Liver (tissue), 9 donors: ENCODE measurements around the gene POC1A. TPM values are rescaled to one million over a fixed set of nuclear protein-coding genes. Genes with fewer than 3 reads are reported as not detected.

ENCODE experiments used
- DNase-seq: peaks from one replicate; pipeline ENCODE4 v3.0.0-alpha.2; 2017; ENCODE audit warnings: low spot score
- H3K27ac ChIP-seq, 2 donors: one replicate each; pipeline ENCODE4 v1.7.0; 2013; ENCODE audit warnings: inconsistent platforms in 2 of 2, low read length in 2 of 2, control low read depth in 1 of 2, low read depth in 1 of 2, mild to moderate bottlenecking in 1 of 2
- H3K27me3 ChIP-seq, 4 donors: one replicate each; pipeline versions ENCODE4 v1.6.1 to v1.7.0; 2013; ENCODE audit warnings: low read length in 3 of 4, inconsistent platforms in 1 of 4, mild to moderate bottlenecking in 1 of 4, moderate library complexity in 1 of 4; ENCODE audit not compliant: control insufficient read depth in 4 of 4, insufficient read depth in 4 of 4
- H3K36me3 ChIP-seq, 4 donors: one replicate each; pipeline versions ENCODE4 v1.6.1 to v1.7.0; 2013; ENCODE audit warnings: low read length in 3 of 4, mild to moderate bottlenecking in 3 of 4, low read depth in 1 of 4, moderate library complexity in 1 of 4; ENCODE audit not compliant: control insufficient read depth in 4 of 4, insufficient read depth in 3 of 4
- H3K4me1 ChIP-seq, 4 donors: one replicate each; pipeline versions ENCODE4 v1.6.1 to v1.7.0; 2013; ENCODE audit warnings: low read length in 3 of 4, mild to moderate bottlenecking in 3 of 4, moderate library complexity in 1 of 4; ENCODE audit not compliant: control insufficient read depth in 4 of 4, insufficient read depth in 4 of 4
- H3K4me3 ChIP-seq, 3 donors: one replicate each; pipeline versions ENCODE4 v1.6.1 to v1.7.0; 2013; ENCODE audit warnings: low read length in 3 of 3, control low read depth in 1 of 3, low read depth in 1 of 3, mild to moderate bottlenecking in 1 of 3
- H3K9ac ChIP-seq, 2 donors: one replicate each; pipeline ENCODE4 v1.7.0; 2013; ENCODE audit warnings: low read length in 2 of 2, mild to moderate bottlenecking in 2 of 2, moderate library complexity in 2 of 2, control low read depth in 1 of 2, low read depth in 1 of 2
- H3K9me3 ChIP-seq, 4 donors: one replicate each; pipeline versions ENCODE4 v1.6.1 to v1.7.0; 2013; ENCODE audit warnings: low read length in 3 of 4; ENCODE audit not compliant: control insufficient read depth in 4 of 4
- EGR1 ChIP-seq, 2 donors: IDR thresholded peaks; 2 replicates each; pipeline ENCODE4 v1.6.1; 2016 to 2018; ENCODE audit warnings: antibody characterized with exemption in 2 of 2, low read depth in 2 of 2
- FOXA1 ChIP-seq: IDR thresholded peaks from 2 replicates; pipeline ENCODE4 v1.6.1; 2016; ENCODE audit warnings: antibody characterized with exemption
- FOXA2 ChIP-seq: IDR thresholded peaks from 2 replicates; pipeline ENCODE4 v1.6.1; 2016; ENCODE audit warnings: antibody characterized with exemption
- GABPA ChIP-seq, 2 donors: IDR thresholded peaks in 1 of 2; conservative IDR thresholded peaks in 1 of 2; 2 replicates each; pipeline ENCODE4 v1.6.1; 2016; ENCODE audit warnings: antibody characterized with exemption in 2 of 2, mild to moderate bottlenecking in 1 of 2, moderate library complexity in 1 of 2
- HNF4A ChIP-seq, 2 donors: conservative IDR thresholded peaks; 2 replicates each; pipeline ENCODE4 v1.6.1; 2016; ENCODE audit warnings: antibody characterized with exemption in 2 of 2, mild to moderate bottlenecking in 2 of 2
- HNF4G ChIP-seq: IDR thresholded peaks from 2 replicates; pipeline ENCODE4 v1.6.1; 2016; ENCODE audit warnings: antibody characterized with exemption
- JUND ChIP-seq, 2 donors: IDR thresholded peaks; 2 replicates each; pipeline ENCODE4 v1.6.1; 2016; ENCODE audit warnings: antibody characterized with exemption in 2 of 2
- NR2F2 ChIP-seq: IDR thresholded peaks from 2 replicates; pipeline ENCODE4 v1.6.1; 2016; ENCODE audit warnings: antibody characterized with exemption
- RAD21 ChIP-seq, 2 donors: IDR thresholded peaks; 2 replicates each; pipeline ENCODE4 v1.6.1; 2016; ENCODE audit warnings: antibody characterized with exemption in 2 of 2, mild to moderate bottlenecking in 2 of 2
- RXRA ChIP-seq, 2 donors: IDR thresholded peaks; 2 replicates each; pipeline ENCODE4 v1.6.1; 2017 to 2018; ENCODE audit warnings: antibody characterized with exemption in 2 of 2, mild to moderate bottlenecking in 1 of 2
- SP1 ChIP-seq: IDR thresholded peaks from 2 replicates; pipeline ENCODE4 v1.6.1; 2018; ENCODE audit warnings: antibody characterized with exemption, mild to moderate bottlenecking
- TAF1 ChIP-seq: conservative IDR thresholded peaks from 2 replicates; pipeline ENCODE4 v1.6.1; 2016; ENCODE audit warnings: antibody characterized with exemption, mild to moderate bottlenecking
- YY1 ChIP-seq: IDR thresholded peaks from 2 replicates; pipeline ENCODE4 v1.6.1; 2016; ENCODE audit warnings: antibody characterized with exemption, mild to moderate bottlenecking
- WGBS: extraction: QIAGEN DNeasy Blood & Tissue Kit; methylation state at CpG from one replicate; pipeline ENCODE4 v1.1.7; 2013; 5-methylcytosine and 5-hydroxymethylcytosine counted together
- polyA plus RNA-seq, 2 donors: library from polyadenylated mRNA; stranded (reverse) in 1 of 2; unstranded in 1 of 2; fragments of 200-250 nt in 1 of 2; fragments of >200 nt in 1 of 2; fragmentation: Nextera tagmentation in 1 of 2; extraction: Ambion mirVana in 1 of 2; gene quantifications; one replicate each; pipeline versions ENCODE4 v1.2.1 to v1.2.3, GENCODE V29; 2013 to 2015
- total RNA-seq, 2 donors: library from RNA; depleted of rRNA; stranded (reverse); fragments of >200 nt; gene quantifications; one replicate each; pipeline ENCODE4 v1.2.3, GENCODE V29; 2014
- TF ChIP-seq, protein P1 (sequence below): fragments of 150-350 bp; IDR thresholded peaks from 2 replicates; pipeline ENCODE4 v1.5.1; 2017; ENCODE audit warnings: improper control_type of control experiment, low read depth, low read length; ENCODE audit not compliant: missing input control
- TF ChIP-seq, protein P2 (sequence below): IDR thresholded peaks from 2 replicates; pipeline ENCODE4 v1.6.1; 2016; ENCODE audit warnings: antibody characterized with exemption
- TF ChIP-seq, protein P3 (sequence below): IDR thresholded peaks from 2 replicates; pipeline ENCODE4 v1.6.1; 2016; ENCODE audit warnings: antibody characterized with exemption, mild to moderate bottlenecking
- TF ChIP-seq, protein P4 (sequence below): IDR thresholded peaks from 2 replicates; pipeline ENCODE4 v1.6.1; 2016; ENCODE audit warnings: antibody characterized with exemption
- TF ChIP-seq, protein P5 (sequence below): IDR thresholded peaks from 2 replicates; pipeline ENCODE4 v1.6.1; 2016; ENCODE audit warnings: antibody characterized with exemption
- donor health status: healthy.
- donor health status: healthy.
- donor health status: healthy.
- donor health status: healthy.
- donor health status: healthy.

Gene POC1A
- total and polyA plus RNA-seq, 4 donors: 1.4 to 12.7 (median 4.8) TPM

DNA sequence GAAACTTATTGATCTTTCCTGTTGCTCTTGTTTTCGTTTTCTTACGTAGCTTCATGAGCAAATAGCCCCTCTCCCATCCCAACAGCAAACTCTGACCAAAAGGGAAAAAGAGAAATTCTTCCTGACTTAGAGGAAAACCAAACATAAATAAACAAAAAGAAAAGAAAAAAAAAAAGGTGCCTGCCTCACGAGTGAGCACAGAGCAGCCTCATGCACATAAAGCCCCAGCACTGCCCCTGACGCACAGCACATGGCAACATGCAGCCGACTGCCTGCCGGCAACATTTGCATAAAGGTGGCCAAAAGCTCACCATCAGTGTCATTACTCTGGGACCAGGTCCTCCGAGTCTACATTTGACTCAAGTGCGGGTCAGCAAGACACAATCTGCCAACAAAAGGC is 6.4 kb downstream of the POC1A start:
- 94% methylated on average over 8 of the region's 8 CpGs for WGBS
- H3K4me1 ChIP-seq: peaks cover 0 to 4% (median 0%) of the 10 kb centered on the region in 4 donors
- H3K4me3 ChIP-seq: no peak overlapping the region
- no peaks in the 10 kb centered on the region for H3K27me3 ChIP-seq
- no peak for TF ChIP-seq RAD21 (IDR thresholded peaks at IDR 0.05)
- no peak for TF ChIP-seq GABPA (IDR thresholded peaks at IDR 0.05 in 1 of 2, conservative IDR thresholded peaks at IDR 0.05 in 1 of 2)
- no peak for TF ChIP-seq RXRA (IDR thresholded peaks at IDR 0.05)
- TF ChIP-seq, protein P1, sequence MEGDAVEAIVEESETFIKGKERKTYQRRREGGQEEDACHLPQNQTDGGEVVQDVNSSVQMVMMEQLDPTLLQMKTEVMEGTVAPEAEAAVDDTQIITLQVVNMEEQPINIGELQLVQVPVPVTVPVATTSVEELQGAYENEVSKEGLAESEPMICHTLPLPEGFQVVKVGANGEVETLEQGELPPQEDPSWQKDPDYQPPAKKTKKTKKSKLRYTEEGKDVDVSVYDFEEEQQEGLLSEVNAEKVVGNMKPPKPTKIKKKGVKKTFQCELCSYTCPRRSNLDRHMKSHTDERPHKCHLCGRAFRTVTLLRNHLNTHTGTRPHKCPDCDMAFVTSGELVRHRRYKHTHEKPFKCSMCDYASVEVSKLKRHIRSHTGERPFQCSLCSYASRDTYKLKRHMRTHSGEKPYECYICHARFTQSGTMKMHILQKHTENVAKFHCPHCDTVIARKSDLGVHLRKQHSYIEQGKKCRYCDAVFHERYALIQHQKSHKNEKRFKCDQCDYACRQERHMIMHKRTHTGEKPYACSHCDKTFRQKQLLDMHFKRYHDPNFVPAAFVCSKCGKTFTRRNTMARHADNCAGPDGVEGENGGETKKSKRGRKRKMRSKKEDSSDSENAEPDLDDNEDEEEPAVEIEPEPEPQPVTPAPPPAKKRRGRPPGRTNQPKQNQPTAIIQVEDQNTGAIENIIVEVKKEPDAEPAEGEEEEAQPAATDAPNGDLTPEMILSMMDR: no peak
- TF ChIP-seq JUND (IDR thresholded peaks at IDR 0.05): no peak
- TF ChIP-seq, protein P2, sequence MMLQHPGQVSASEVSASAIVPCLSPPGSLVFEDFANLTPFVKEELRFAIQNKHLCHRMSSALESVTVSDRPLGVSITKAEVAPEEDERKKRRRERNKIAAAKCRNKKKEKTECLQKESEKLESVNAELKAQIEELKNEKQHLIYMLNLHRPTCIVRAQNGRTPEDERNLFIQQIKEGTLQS: no peak
- TF ChIP-seq YY1: no peak
- TF ChIP-seq, protein P3, sequence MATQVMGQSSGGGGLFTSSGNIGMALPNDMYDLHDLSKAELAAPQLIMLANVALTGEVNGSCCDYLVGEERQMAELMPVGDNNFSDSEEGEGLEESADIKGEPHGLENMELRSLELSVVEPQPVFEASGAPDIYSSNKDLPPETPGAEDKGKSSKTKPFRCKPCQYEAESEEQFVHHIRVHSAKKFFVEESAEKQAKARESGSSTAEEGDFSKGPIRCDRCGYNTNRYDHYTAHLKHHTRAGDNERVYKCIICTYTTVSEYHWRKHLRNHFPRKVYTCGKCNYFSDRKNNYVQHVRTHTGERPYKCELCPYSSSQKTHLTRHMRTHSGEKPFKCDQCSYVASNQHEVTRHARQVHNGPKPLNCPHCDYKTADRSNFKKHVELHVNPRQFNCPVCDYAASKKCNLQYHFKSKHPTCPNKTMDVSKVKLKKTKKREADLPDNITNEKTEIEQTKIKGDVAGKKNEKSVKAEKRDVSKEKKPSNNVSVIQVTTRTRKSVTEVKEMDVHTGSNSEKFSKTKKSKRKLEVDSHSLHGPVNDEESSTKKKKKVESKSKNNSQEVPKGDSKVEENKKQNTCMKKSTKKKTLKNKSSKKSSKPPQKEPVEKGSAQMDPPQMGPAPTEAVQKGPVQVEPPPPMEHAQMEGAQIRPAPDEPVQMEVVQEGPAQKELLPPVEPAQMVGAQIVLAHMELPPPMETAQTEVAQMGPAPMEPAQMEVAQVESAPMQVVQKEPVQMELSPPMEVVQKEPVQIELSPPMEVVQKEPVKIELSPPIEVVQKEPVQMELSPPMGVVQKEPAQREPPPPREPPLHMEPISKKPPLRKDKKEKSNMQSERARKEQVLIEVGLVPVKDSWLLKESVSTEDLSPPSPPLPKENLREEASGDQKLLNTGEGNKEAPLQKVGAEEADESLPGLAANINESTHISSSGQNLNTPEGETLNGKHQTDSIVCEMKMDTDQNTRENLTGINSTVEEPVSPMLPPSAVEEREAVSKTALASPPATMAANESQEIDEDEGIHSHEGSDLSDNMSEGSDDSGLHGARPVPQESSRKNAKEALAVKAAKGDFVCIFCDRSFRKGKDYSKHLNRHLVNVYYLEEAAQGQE: no peak
- TF ChIP-seq, protein P4, sequence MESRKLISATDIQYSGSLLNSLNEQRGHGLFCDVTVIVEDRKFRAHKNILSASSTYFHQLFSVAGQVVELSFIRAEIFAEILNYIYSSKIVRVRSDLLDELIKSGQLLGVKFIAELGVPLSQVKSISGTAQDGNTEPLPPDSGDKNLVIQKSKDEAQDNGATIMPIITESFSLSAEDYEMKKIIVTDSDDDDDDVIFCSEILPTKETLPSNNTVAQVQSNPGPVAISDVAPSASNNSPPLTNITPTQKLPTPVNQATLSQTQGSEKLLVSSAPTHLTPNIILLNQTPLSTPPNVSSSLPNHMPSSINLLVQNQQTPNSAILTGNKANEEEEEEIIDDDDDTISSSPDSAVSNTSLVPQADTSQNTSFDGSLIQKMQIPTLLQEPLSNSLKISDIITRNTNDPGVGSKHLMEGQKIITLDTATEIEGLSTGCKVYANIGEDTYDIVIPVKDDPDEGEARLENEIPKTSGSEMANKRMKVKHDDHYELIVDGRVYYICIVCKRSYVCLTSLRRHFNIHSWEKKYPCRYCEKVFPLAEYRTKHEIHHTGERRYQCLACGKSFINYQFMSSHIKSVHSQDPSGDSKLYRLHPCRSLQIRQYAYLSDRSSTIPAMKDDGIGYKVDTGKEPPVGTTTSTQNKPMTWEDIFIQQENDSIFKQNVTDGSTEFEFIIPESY: no peak
- no peak for TF ChIP-seq HNF4A (conservative IDR thresholded peaks at IDR 0.05)
- no peak for TF ChIP-seq NR2F2
- TF ChIP-seq SP1: no peak
- TF ChIP-seq, protein P5, sequence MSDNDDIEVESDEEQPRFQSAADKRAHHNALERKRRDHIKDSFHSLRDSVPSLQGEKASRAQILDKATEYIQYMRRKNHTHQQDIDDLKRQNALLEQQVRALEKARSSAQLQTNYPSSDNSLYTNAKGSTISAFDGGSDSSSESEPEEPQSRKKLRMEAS: no peak
- no peak for TF ChIP-seq FOXA1
- no peak for TF ChIP-seq TAF1
- TF ChIP-seq FOXA2: no peak
- TF ChIP-seq EGR1 (IDR thresholded peaks at IDR 0.05; ENCODE audit: low read depth in 2 of 2): no peak
- TF ChIP-seq HNF4G: no peak
- H3K27ac ChIP-seq: no peak overlapping the region
- no peak overlapping the region for H3K9ac ChIP-seq
- peaks cover 0 to 5% (median under 1%) of the 10 kb centered on the region in 4 donors for H3K36me3 ChIP-seq
- DNase-seq: no peak
- H3K9me3 ChIP-seq: no peaks in the 10 kb centered on the region
